Esophagus muscularis mucosa (tissue), 4 donors: ENCODE data around the gene KRTAP10-4. TPM values are rescaled to one million over a fixed set of nuclear protein-coding genes. Genes with fewer than 3 reads are reported as not detected.
"Not testable (repeated sequence)": the region's sequence is repeated elsewhere in the genome, so short reads cannot be mapped to it uniquely, and the experiment has no call there.

Source experiments
- DNase-seq: peaks from one replicate; pipeline ENCODE4 v3.0.0-alpha.2; 2017; ENCODE audit errors: extremely low spot score
- H3K27ac ChIP-seq, 4 donors: fragments of 200-600 bp; sonication (generic); replicated peaks in 1 of 4; 1 replicate in 3 of 4; 2 replicates in 1 of 4; pipeline ENCODE4 v1.5.1; 2016 to 2019; ENCODE audit warnings: mild to moderate bottlenecking in 1 of 4
- H3K27me3 ChIP-seq, 4 donors: fragments of 200-600 bp; sonication (generic); one replicate each; pipeline versions ENCODE4 v1.5.1 to v1.6.0; 2016 to 2019
- H3K36me3 ChIP-seq, 4 donors: fragments of 200-600 bp; sonication (generic); one replicate each; pipeline ENCODE4 v1.5.1; 2016 to 2019
- H3K4me1 ChIP-seq, 4 donors: fragments of 200-600 bp; sonication (generic); one replicate each; pipeline ENCODE4 v1.5.1; 2016 to 2019
- H3K4me3 ChIP-seq, 4 donors: fragments of 200-600 bp; sonication (generic); 1 replicate in 2 of 4; 2 replicates in 2 of 4; pipeline ENCODE4 v1.5.1; 2016 to 2019; ENCODE audit warnings: mild to moderate bottlenecking in 4 of 4, moderate library complexity in 1 of 4
- H3K9me3 ChIP-seq, 4 donors: fragments of 200-600 bp; sonication (generic); 1 replicate in 3 of 4; 2 replicates in 1 of 4; pipeline ENCODE4 v1.5.1; 2016 to 2019
- CTCF ChIP-seq, 3 experiments: fragments of 200-600 bp in 2 of 3; fragments of 450-650 bp in 1 of 3; sonication (generic) in 2 of 3; IDR thresholded peaks; one replicate each; pipeline ENCODE4 v1.5.1; 2017 to 2019; ENCODE audit warnings: antibody characterized with exemption in 3 of 3, mild to moderate bottlenecking in 2 of 3, moderate library complexity in 1 of 3
- EP300 ChIP-seq: sonication (generic); formaldehyde crosslinking; IDR thresholded peaks from one replicate; pipeline ENCODE4 v1.6.1; 2017; ENCODE audit warnings: antibody characterized with exemption
- POLR2A ChIP-seq: fragments of 450-650 bp; IDR thresholded peaks from one replicate; pipeline ENCODE4 v1.6.1; 2017; ENCODE audit warnings: antibody characterized with exemption, moderate library complexity, mild to moderate bottlenecking, low read depth
- POLR2AphosphoS5 ChIP-seq, 2 donors: sonication (generic); formaldehyde crosslinking; IDR thresholded peaks; one replicate each; pipeline ENCODE4 v1.6.1; 2017; ENCODE audit warnings: antibody characterized with exemption in 2 of 2
- WGBS: methylation state at CpG from one replicate; pipeline ENCODE4 v1.1.5; 2018; 5-methylcytosine and 5-hydroxymethylcytosine counted together
- intact Hi-C: fragments of 100-400 bp; cut with DNase I; formaldehyde crosslinking; loops from one replicate; pipeline ENCODE4 v1.15.1; 2023
- total RNA-seq, 4 donors: library from RNA; depleted of rRNA; stranded (reverse); fragments of >200 nt; gene quantifications; one replicate each; pipeline versions ENCODE4 v1.1.0 to v1.2.1, GENCODE V29; 2016

KRTAP10-4 gene
- total RNA-seq, 4 donors from 2014 or later = not detected

- intact Hi-C loops = no loop called here
Observed at GRCh38 chr21:44579833-44580144, 6.3 kb downstream of the KRTAP10-4 start.

DNA sequence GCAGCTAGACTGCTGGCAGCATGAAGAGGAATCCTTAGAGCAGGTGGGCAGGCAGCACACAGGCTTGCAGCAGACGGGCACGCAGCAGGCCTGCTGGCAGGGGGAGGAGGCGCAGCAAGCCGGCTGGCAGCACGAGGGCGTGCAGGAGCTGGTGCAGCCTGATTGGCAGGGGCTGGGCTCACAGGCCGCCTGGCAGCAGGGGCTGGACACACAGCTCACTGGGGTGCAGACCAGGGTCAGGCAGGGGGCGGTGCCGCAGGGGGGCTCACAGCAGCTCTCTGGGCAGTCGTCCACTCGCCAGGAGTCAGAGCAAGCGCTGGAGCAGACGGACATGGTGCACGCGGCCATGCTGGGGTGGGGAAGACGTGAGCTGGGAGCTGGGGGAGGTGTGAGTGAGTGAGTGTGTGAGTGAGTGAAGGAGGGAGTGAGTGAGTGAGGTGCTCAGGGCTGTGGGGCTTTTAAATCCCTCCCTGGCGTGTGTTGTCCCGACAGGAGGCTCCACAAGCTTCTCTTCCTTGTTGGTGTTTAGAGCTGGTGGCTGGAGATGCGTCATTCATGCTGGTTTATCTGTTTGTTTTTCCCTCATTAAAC, 6.8 kb downstream of the KRTAP10-4 start, which contains the start of gene KRTAP10-5:
KRTAP10-5 (minus strand) TSS at position 374 of the 591 bp plus-strand sequence; CDS start at position 348, 26 bp downstream.
- intact Hi-C loops = not testable (repeated sequence)
- peaks cover 0 to 36% (median 17%) of the 10 kb centered on the region in 4 donors for H3K9me3 ChIP-seq

More at GRCh38 chr21:44579833-44580144, 6.3 kb downstream of the KRTAP10-4 start:
- WGBS = 58% methylated on average over 7 of the region's 7 CpGs
- Histone ChIP-seq H3K36me3 (no peaks in the 10 kb centered on the region), H3K27ac (no peak overlapping the region), H3K9me3 (peaks cover 0 to 36% (median 17%) of the 10 kb centered on the region in 4 donors), H3K27me3 (peaks cover 0 to 31% (median 0%) of the 10 kb centered on the region in 4 donors), H3K4me1 (peaks cover 0 to 16% (median 5%) of the 10 kb centered on the region in 4 donors), H3K4me3 (no peak overlapping the region)
- DNase-seq = peak; percentile 53
- TF ChIP-seq EP300 (no peak), CTCF (IDR thresholded peaks at IDR 0.05) (no peak), POLR2AphosphoS5 (IDR thresholded peaks at IDR 0.05) (no peak), POLR2A (no peak)

DNA sequence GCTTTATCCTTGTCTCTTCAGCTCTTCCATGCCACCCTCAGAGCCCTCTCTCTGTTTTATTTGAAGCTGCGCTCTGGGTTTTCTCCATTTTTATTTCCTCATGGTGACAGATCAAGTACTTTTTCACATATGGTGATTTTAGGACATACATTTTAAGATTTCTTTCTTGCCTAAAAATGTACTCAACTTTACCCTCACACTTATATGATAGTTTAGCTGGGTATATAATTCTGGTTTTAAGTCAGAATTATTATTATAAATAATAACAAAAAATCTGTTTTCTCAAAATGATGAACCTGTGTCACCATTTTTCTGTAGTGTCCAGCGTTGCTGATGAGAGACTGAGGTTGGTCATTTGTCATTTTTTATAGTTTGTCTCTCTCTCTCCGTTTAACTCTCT, 7.6 kb downstream of the KRTAP10-4 start:
- H3K36me3 ChIP-seq = no peaks in the 10 kb centered on the region
- peaks cover 0 to 27% (median 0%) of the 10 kb centered on the region in 4 donors for H3K27me3 ChIP-seq
- no peak overlapping the region for H3K27ac ChIP-seq
- no peak overlapping the region for H3K4me3 ChIP-seq
- peaks cover 0 to 16% (median 5%) of the 10 kb centered on the region in 4 donors for H3K4me1 ChIP-seq
- intact Hi-C loops = no loop called here
- TF ChIP-seq CTCF (IDR thresholded peaks at IDR 0.05) (no peak), POLR2AphosphoS5 (IDR thresholded peaks at IDR 0.05) (no peak), POLR2A (no peak), EP300 (no peak)
- DNase-seq = peak; percentile 45
- WGBS = 86% methylated on average over 3 of the region's 3 CpGs
- peaks cover 0 to 36% (median 16%) of the 10 kb centered on the region in 4 donors for H3K9me3 ChIP-seq

More for the DNA sequence above, 6.8 kb downstream of the KRTAP10-4 start, which contains the start of gene KRTAP10-5:
- peaks cover 0 to 16% (median 5%) of the 10 kb centered on the region in 4 donors for H3K4me1 ChIP-seq
- H3K27ac ChIP-seq, H3K36me3 ChIP-seq, H3K4me3 ChIP-seq: not testable (repeated sequence)
- H3K27me3 ChIP-seq = peaks cover 0 to 26% (median 0%) of the 10 kb centered on the region in 4 donors
- DNase-seq = peak; percentile 45
- WGBS = 35% methylated on average over 16 of the region's 19 CpGs

GRCh38 chr21:44582055-44582454, 8.5 kb downstream of the KRTAP10-4 start:
- Histone ChIP-seq H3K27ac (no peak overlapping the region), H3K27me3 (peaks cover 0 to 33% (median 0%) of the 10 kb centered on the region in 4 donors), H3K9me3 (peaks cover 0 to 29% (median 10%) of the 10 kb centered on the region in 4 donors), H3K4me3 (no peak overlapping the region), H3K4me1 (peaks cover 0 to 16% (median 5%) of the 10 kb centered on the region in 4 donors), H3K36me3 (no peaks in the 10 kb centered on the region)
- intact Hi-C loops = no loop called here
- TF ChIP-seq CTCF (IDR thresholded peaks at IDR 0.05) (no peak), POLR2A (no peak), EP300 (no peak), POLR2AphosphoS5 (IDR thresholded peaks at IDR 0.05) (no peak)
- no peak for DNase-seq
- WGBS = 67% methylated on average over 15 of the region's 15 CpGs

DNA sequence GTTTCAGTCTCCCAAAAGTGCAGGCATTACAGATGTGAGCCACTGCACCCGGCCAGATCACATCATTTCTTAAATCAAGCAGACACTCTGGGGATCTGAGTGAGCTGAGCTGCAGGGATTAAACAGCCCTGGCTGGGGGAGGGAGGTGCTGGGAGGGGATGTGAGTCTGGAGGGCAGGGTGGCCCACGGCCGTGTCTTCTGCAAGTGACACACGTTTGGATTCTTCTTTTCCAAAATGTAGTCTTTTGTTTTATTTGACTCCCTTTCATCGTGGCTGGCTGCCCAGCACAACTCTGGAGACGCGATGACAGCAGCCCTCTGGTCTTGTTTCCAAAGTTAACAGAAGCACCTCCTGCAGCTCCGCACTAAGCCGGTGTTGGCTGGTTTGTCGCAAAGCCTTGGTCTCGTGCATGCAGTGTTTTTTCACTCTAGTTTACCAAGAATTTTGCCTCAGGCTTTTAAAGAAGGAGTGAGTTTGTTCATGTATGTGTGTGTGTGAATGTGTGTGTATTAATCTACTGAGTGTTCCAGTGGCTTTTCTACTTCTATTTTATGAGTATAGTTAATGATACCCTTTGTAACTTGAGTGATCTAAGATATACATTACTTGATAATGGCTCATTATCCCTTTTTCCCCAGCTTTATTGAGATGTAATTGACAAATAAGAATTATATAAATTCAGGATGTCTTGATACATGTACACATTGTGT, 9.7 kb downstream of the KRTAP10-4 start:
- intact Hi-C loops = no loop called here
- Histone ChIP-seq H3K27ac (no peak overlapping the region), H3K9me3 (peaks cover 0 to 22% (median 4%) of the 10 kb centered on the region in 4 donors), H3K27me3 (peaks cover 0 to 38% (median 0%) of the 10 kb centered on the region in 4 donors), H3K36me3 (no peaks in the 10 kb centered on the region), H3K4me3 (no peak overlapping the region), H3K4me1 (peaks cover 0 to 16% (median 5%) of the 10 kb centered on the region in 4 donors)
- TF ChIP-seq CTCF (IDR thresholded peaks at IDR 0.05) = no peak
- no peak for TF ChIP-seq POLR2A
- no peak for TF ChIP-seq POLR2AphosphoS5 (IDR thresholded peaks at IDR 0.05)
- TF ChIP-seq EP300 = no peak
- WGBS = 20% methylated on average over 11 of the region's 11 CpGs
- peak; percentile 80 for DNase-seq
